A673 (cell line): ENCODE measurements around the gene NGEF.

Source experiments
- EZH2 ChIP-seq: fragments of 200-600 bp; sonication (generic); IDR thresholded peaks from 2 replicates; pipeline ENCODE4 v1.6.1; 2017; ENCODE audit warnings: borderline replicate concordance, low read depth, mild to moderate bottlenecking, mixed read lengths, antibody characterized with exemption, low read length; ENCODE audit not compliant: poor library complexity, severe bottlenecking
- TF ChIP-seq, protein P1 (sequence below): fragments of 300-800, 200-600 bp; sonication (generic); conservative IDR thresholded peaks from 2 replicates; pipeline ENCODE4 v1.5.1; 2017; ENCODE audit warnings: low read depth, mild to moderate bottlenecking, antibody characterized with exemption, low read length, moderate library complexity, mixed read lengths

DNA sequence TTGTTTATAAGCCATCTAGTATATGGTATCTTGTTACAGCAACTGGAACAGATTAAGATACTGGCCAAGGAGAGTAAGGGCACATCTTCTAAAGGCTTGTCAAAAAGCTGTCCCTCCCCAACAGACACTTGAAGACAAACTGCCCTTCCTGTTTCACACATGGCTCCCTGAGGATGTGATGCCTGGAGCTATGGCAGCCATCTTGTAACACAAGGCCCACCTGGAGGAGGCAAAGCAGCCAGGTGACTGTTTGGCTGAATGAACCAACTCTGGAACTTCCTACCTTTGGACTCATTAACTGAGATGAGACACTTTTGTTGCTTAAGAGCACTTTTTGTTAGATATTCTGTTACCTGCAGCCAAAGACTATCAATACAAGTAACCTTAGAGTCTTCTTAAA, 88.6 kb downstream of the NGEF start:
- TF ChIP-seq, protein P1, sequence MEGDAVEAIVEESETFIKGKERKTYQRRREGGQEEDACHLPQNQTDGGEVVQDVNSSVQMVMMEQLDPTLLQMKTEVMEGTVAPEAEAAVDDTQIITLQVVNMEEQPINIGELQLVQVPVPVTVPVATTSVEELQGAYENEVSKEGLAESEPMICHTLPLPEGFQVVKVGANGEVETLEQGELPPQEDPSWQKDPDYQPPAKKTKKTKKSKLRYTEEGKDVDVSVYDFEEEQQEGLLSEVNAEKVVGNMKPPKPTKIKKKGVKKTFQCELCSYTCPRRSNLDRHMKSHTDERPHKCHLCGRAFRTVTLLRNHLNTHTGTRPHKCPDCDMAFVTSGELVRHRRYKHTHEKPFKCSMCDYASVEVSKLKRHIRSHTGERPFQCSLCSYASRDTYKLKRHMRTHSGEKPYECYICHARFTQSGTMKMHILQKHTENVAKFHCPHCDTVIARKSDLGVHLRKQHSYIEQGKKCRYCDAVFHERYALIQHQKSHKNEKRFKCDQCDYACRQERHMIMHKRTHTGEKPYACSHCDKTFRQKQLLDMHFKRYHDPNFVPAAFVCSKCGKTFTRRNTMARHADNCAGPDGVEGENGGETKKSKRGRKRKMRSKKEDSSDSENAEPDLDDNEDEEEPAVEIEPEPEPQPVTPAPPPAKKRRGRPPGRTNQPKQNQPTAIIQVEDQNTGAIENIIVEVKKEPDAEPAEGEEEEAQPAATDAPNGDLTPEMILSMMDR, result no peak
- no peak for TF ChIP-seq EZH2
